GM18511 (cell line): Measurements from ENCODE around the gene USP15.
A peak's percentile ranks its signal among the peaks of the same experiment; 100 is the strongest.

Experiments
- ATAC-seq: cut with Tn5 transposase; IDR thresholded peaks from one replicate; pipeline ENCODE4 v1.9.1; 2021; ENCODE audit warnings: mild to moderate bottlenecking, moderate library complexity; ENCODE audit not compliant: unreplicated experiment

Gene USP15

GRCh38 chr12:62259993-62260732 is at the start of gene USP15:
USP15 (plus strand) TSS chr12:62260404; CDS start chr12:62260415, 11 bp downstream.
- ATAC-seq, result peak; percentile 81

GRCh38 chr12:62210422-62210821 is 49.8 kb upstream of the USP15 start:
- ATAC-seq, result peak; percentile 84

- no peak for ATAC-seq
These were observed 48.7 kb upstream of the USP15 start for GRCh38 chr12:62211510-62211909.

- no peak for ATAC-seq
These were observed 45.4 kb upstream of the USP15 start for GRCh38 chr12:62214846-62215245.

- ATAC-seq, result no peak
These were observed 44.7 kb upstream of the USP15 start for GRCh38 chr12:62215506-62215905.

GRCh38 chr12:62217466-62218194 is 42.6 kb upstream of the USP15 start:
- no peak for ATAC-seq

- no peak for ATAC-seq
These were observed 39.1 kb upstream of the USP15 start for GRCh38 chr12:62221107-62221506.

GRCh38 chr12:62224601-62225000 is 35.6 kb upstream of the USP15 start:
- no peak for ATAC-seq

GRCh38 chr12:62227091-62227490 is 33.1 kb upstream of the USP15 start:
- no peak for ATAC-seq

- ATAC-seq, result no peak
These were observed 29.6 kb upstream of the USP15 start for GRCh38 chr12:62230652-62231051.

- ATAC-seq, result no peak
These were observed 28.0 kb upstream of the USP15 start for GRCh38 chr12:62232143-62232729.

- ATAC-seq, result no peak
These were observed 26.4 kb upstream of the USP15 start for GRCh38 chr12:62233805-62234204.

GRCh38 chr12:62239571-62239970 is 20.6 kb upstream of the USP15 start:
- no peak for ATAC-seq

- no peak for ATAC-seq
These were observed 12.7 kb upstream of the USP15 start for GRCh38 chr12:62247281-62248045.

- no peak for ATAC-seq
These were observed 11.3 kb upstream of the USP15 start for GRCh38 chr12:62248873-62249272.

- no peak for ATAC-seq
These were observed 10.8 kb upstream of the USP15 start for GRCh38 chr12:62249419-62249818.

GRCh38 chr12:62250671-62251608 is 9.3 kb upstream of the USP15 start:
- ATAC-seq, result peak; percentile 97

GRCh38 chr12:62251609-62251958 is 8.6 kb upstream of the USP15 start:
- ATAC-seq, result peak; percentile 55

GRCh38 chr12:62252576-62252975 is 7.6 kb upstream of the USP15 start:
- no peak for ATAC-seq

- no peak for ATAC-seq
These were observed 5.2 kb upstream of the USP15 start for GRCh38 chr12:62254967-62255366.
